SK-N-SH (cell line): ENCODE results near the gene CCND3. TPM values are rescaled to one million over a fixed set of nuclear protein-coding genes. Genes with fewer than 3 reads are reported as not detected.

Experiments used
- CTCF ChIA-PET: fragments of 300-600, 350-600 bp; formaldehyde crosslinking; extraction: SDS; loops from one replicate; lab custom pipeline; 2021; lab: Yijun Ruan, JAX
- POLR2A ChIA-PET: fragments of 350-600 bp; sonication (Branson Sonifier 250); formaldehyde crosslinking; extraction: SDS; loops from one replicate; lab custom pipeline; 2020; ENCODE audit warnings: antibody characterized with exemption, inconsistent platforms; lab: Yijun Ruan, JAX
- DNase-seq: peaks from one replicate; pipeline ENCODE4 v3.0.0; 2012
- H2AFZ ChIP-seq: fragments of 200-600 bp; sonication (generic); 2 replicates; pipeline ENCODE4 v1.8.1; 2016; ENCODE audit warnings: antibody characterized with exemption, mild to moderate bottlenecking, low read depth
- H3F3A ChIP-seq: fragments of 200-600 bp; sonication (generic); replicated peaks from 2 replicates; pipeline ENCODE3; 2016; ENCODE audit warnings: antibody characterized with exemption, mild to moderate bottlenecking; ENCODE audit not compliant: insufficient read depth
- H3K27ac ChIP-seq, 2 experiments: fragments of 200-500 bp in 1 of 2; fragments of 200-600 bp in 1 of 2; sonication (Bioruptor generic) in 1 of 2; sonication (generic), shearing (Covaris generic) in 1 of 2; 2 replicates each; pipeline versions ENCODE4 v1.5.1 to v1.6.1; 2014 to 2016; ENCODE audit warnings: low read depth in 2 of 2, inconsistent platforms in 1 of 2, low read length in 1 of 2, mild to moderate bottlenecking in 1 of 2, mixed read lengths in 1 of 2
- H3K27me3 ChIP-seq: fragments of 200-600 bp; sonication (generic), shearing (Covaris generic); 2 replicates; pipeline ENCODE4 v1.6.1; 2016; ENCODE audit warnings: mixed run types; ENCODE audit not compliant: insufficient read depth
- H3K36me3 ChIP-seq, 2 experiments: fragments of 200-500 bp in 1 of 2; fragments of 200-600 bp in 1 of 2; sonication (Bioruptor generic) in 1 of 2; sonication (generic) in 1 of 2; replicated peaks in 1 of 2; 2 replicates each; pipeline versions ENCODE3 to v1.5.1; 2014 to 2016; ENCODE audit warnings: low read length in 1 of 2, mild to moderate bottlenecking in 1 of 2; ENCODE audit not compliant: insufficient read depth in 2 of 2, control insufficient read depth in 1 of 2
- H3K4me1 ChIP-seq, 2 experiments: fragments of 200-500 bp in 1 of 2; fragments of 200-600 bp in 1 of 2; sonication (Bioruptor generic) in 1 of 2; sonication (generic), shearing (Covaris generic) in 1 of 2; 2 replicates each; pipeline versions ENCODE4 v1.5.1 to v1.6.1; 2014 to 2016; ENCODE audit warnings: low read depth in 1 of 2, low read length in 1 of 2, mixed run types in 1 of 2; ENCODE audit not compliant: insufficient read depth in 2 of 2, control insufficient read depth in 1 of 2
- H3K4me2 ChIP-seq: fragments of 200-600 bp; sonication (generic), shearing (Covaris generic); 2 replicates; pipeline ENCODE4 v1.6.1; 2017; ENCODE audit warnings: mixed run types
- H3K4me3 ChIP-seq, 2 experiments: fragments of 200-500 bp in 1 of 2; fragments of 200-600 bp in 1 of 2; sonication (Bioruptor generic) in 1 of 2; sonication (generic), shearing (Covaris generic) in 1 of 2; 2 replicates each; pipeline versions ENCODE4 v1.5.1 to v1.8.1; 2014 to 2016; ENCODE audit warnings: low read depth in 2 of 2, inconsistent platforms in 1 of 2, low read length in 1 of 2, mild to moderate bottlenecking in 1 of 2, mixed read lengths in 1 of 2, moderate library complexity in 1 of 2
- H3K79me2 ChIP-seq: fragments of 200-600 bp; sonication (generic); 2 replicates; pipeline ENCODE4 v1.8.1; 2017; ENCODE audit warnings: mild to moderate bottlenecking; ENCODE audit not compliant: insufficient read depth
- H3K9ac ChIP-seq: fragments of 200-600 bp; sonication (generic); 2 replicates; pipeline ENCODE4 v1.6.1; 2017; ENCODE audit warnings: mixed run types
- H3K9me2 ChIP-seq: fragments of 200-600 bp; sonication (generic); 2 replicates; pipeline ENCODE4 v1.6.1; 2017; ENCODE audit warnings: mixed run types
- H3K9me3 ChIP-seq: fragments of 200-600 bp; sonication (generic); 2 replicates; pipeline ENCODE4 v1.6.1; 2017; ENCODE audit warnings: mixed run types, mild to moderate bottlenecking, moderate library complexity
- H4K20me1 ChIP-seq: fragments of 200-600 bp; sonication (generic); 2 replicates; pipeline ENCODE4 v1.6.1; 2017; ENCODE audit warnings: mild to moderate bottlenecking, mixed run types; ENCODE audit not compliant: insufficient read depth
- ELF1 ChIP-seq: IDR thresholded peaks from 2 replicates; pipeline ENCODE4 v1.4.0; 2012
- EP300 ChIP-seq, 2 experiments: IDR thresholded peaks; 2 replicates each; pipeline versions ENCODE4 v1.4.0 to v1.6.1; 2012; ENCODE audit warnings: borderline replicate concordance in 1 of 2, low read depth in 1 of 2, low read length in 1 of 2
- GABPA ChIP-seq: IDR thresholded peaks from 2 replicates; pipeline ENCODE4 v1.4.0; 2012; ENCODE audit warnings: low read depth, mild to moderate bottlenecking
- NFIC ChIP-seq: IDR thresholded peaks from 2 replicates; pipeline ENCODE4 v1.4.0; 2012; ENCODE audit warnings: borderline replicate concordance
- POLR2AphosphoS5 ChIP-seq: IDR thresholded peaks from 2 replicates; pipeline ENCODE4 v1.6.1; 2012; ENCODE audit warnings: low read depth, low read length
- SIN3A ChIP-seq: IDR thresholded peaks from 2 replicates; pipeline ENCODE4 v1.6.1; 2012; ENCODE audit warnings: low read depth, mild to moderate bottlenecking, low read length, moderate library complexity, borderline replicate concordance
- TAF1 ChIP-seq: IDR thresholded peaks from 2 replicates; pipeline ENCODE4 v1.6.1; 2012; ENCODE audit warnings: low read depth, mild to moderate bottlenecking, low read length, moderate library complexity, borderline replicate concordance
- TCF12 ChIP-seq: IDR thresholded peaks from 2 replicates; pipeline ENCODE4 v1.4.0; 2012
- TEAD4 ChIP-seq: IDR thresholded peaks from 2 replicates; pipeline ENCODE4 v1.4.0; 2012; ENCODE audit warnings: mild to moderate bottlenecking, borderline replicate concordance; ENCODE audit not compliant: insufficient read depth
- WGBS: methylation state at CpG from one replicate; pipeline ENCODE4 v1.1.6; 2017; ENCODE audit warnings: low lambda C conversion rate; 5-methylcytosine and 5-hydroxymethylcytosine counted together
- polyA plus RNA-seq, 3 experiments: library from polyadenylated mRNA; depleted of rRNA; stranded (reverse); fragments of >200 nt; gene quantifications; 2 replicates each; pipeline ENCODE4 v1.2.3, GENCODE V29; 2012
- TF ChIP-seq, protein P1 (sequence below): fragments of 200-600 bp; sonication (generic); IDR thresholded peaks from 2 replicates; pipeline ENCODE4 v1.6.1; 2017; ENCODE audit warnings: antibody characterized with exemption, mild to moderate bottlenecking, moderate library complexity
- TF ChIP-seq, protein P2 (sequence below): fragments of 150-350 bp; IDR thresholded peaks from 2 replicates; pipeline ENCODE4 v1.6.1; 2017; ENCODE audit warnings: antibody characterized with exemption, low read length, low read depth, borderline replicate concordance
- TF ChIP-seq, protein P3 (sequence below): fragments of 150-350 bp; IDR thresholded peaks from 2 replicates; pipeline ENCODE4 v1.6.1; 2016; ENCODE audit warnings: mild to moderate bottlenecking, low read depth, low read length
- TF ChIP-seq, protein P4 (sequence below): IDR thresholded peaks from 2 replicates; pipeline ENCODE4 v1.4.0; 2012; ENCODE audit warnings: low read depth, borderline replicate concordance

Gene CCND3
- polyA plus RNA-seq, 1 of the 3 experiments (the other 2 are of a cell fraction) = 26.6 TPM

DNA sequence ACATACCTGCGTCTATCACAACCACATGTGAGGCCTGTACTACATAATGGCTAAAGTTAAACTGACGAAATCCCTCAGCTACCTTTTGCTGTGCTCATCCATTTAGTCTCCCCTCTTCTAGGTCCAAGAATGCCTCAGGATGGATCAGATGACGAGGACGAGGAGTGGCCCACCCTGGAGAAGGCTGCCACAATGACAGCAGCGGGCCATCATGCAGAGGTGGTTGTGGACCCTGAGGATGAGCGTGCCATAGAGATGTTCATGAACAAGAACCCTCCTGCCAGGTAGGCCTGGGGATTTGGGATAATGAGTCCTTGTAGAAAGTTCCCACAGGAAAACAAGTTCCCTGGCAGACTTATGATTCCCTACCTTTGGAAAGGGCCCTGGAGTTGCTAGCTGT is 14.4 kb downstream of the CCND3 start:
- CTCF ChIA-PET = interaction anchor here (1.0 to 3.9 kb wide), 5 partner anchors 9 to 140 kb away, joined by 3 to 14 read pairs (median 8); partner anchors contain the start of gene TOMM6
- POLR2A ChIA-PET = interaction anchor here (1.3 kb wide), 1 partner anchor 13 kb away, joined by 5 read pairs; no protein-coding TSS in a partner anchor
- H3K9ac ChIP-seq = no peak overlapping the region

DNA sequence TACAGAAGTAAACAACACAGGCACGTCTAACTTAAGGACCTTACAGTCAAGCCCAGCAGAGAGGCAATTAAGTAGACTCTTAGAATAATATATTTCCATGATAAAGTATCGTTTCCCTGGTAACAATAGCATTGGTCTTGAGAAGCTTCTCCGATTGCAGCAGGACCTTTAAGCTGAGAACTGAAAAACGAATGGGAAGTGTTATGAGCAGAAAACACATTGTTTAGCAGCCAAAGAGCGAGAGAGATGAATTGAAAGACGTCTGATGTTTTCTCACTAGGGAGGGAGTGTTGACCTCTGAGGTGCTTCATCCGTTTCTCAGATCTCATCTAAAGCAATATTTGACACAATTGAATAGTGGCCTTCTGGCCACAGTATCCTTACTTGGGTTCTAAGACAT is 19.5 kb downstream of the CCND3 start:
- TF ChIP-seq SIN3A = no peak
- no peak for TF ChIP-seq TEAD4
- no peak for TF ChIP-seq EP300 (IDR thresholded peaks at IDR 0.05; ENCODE audit: borderline replicate concordance in 1 of 2, low read depth in 1 of 2, low read length in 1 of 2)
- TF ChIP-seq, protein P1, sequence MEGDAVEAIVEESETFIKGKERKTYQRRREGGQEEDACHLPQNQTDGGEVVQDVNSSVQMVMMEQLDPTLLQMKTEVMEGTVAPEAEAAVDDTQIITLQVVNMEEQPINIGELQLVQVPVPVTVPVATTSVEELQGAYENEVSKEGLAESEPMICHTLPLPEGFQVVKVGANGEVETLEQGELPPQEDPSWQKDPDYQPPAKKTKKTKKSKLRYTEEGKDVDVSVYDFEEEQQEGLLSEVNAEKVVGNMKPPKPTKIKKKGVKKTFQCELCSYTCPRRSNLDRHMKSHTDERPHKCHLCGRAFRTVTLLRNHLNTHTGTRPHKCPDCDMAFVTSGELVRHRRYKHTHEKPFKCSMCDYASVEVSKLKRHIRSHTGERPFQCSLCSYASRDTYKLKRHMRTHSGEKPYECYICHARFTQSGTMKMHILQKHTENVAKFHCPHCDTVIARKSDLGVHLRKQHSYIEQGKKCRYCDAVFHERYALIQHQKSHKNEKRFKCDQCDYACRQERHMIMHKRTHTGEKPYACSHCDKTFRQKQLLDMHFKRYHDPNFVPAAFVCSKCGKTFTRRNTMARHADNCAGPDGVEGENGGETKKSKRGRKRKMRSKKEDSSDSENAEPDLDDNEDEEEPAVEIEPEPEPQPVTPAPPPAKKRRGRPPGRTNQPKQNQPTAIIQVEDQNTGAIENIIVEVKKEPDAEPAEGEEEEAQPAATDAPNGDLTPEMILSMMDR = no peak
- TF ChIP-seq POLR2AphosphoS5 = no peak
- TF ChIP-seq ELF1 = no peak
- TF ChIP-seq TCF12 = no peak
- TF ChIP-seq, protein P2, sequence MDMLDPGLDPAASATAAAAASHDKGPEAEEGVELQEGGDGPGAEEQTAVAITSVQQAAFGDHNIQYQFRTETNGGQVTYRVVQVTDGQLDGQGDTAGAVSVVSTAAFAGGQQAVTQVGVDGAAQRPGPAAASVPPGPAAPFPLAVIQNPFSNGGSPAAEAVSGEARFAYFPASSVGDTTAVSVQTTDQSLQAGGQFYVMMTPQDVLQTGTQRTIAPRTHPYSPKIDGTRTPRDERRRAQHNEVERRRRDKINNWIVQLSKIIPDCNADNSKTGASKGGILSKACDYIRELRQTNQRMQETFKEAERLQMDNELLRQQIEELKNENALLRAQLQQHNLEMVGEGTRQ = no peak
- TF ChIP-seq, protein P3, sequence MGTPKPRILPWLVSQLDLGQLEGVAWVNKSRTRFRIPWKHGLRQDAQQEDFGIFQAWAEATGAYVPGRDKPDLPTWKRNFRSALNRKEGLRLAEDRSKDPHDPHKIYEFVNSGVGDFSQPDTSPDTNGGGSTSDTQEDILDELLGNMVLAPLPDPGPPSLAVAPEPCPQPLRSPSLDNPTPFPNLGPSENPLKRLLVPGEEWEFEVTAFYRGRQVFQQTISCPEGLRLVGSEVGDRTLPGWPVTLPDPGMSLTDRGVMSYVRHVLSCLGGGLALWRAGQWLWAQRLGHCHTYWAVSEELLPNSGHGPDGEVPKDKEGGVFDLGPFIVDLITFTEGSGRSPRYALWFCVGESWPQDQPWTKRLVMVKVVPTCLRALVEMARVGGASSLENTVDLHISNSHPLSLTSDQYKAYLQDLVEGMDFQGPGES = no peak
- TF ChIP-seq NFIC = no peak
- CTCF ChIA-PET = interaction anchor here (1.3 to 5.4 kb wide), 10 partner anchors 9 to 135 kb away, joined by 5 to 70 read pairs (median 14); partner anchors contain the start of genes TOMM6 and USP49

More for the DNA sequence above, 14.4 kb downstream of the CCND3 start:
- peaks cover 69% of the 10 kb centered on the region for H3K79me2 ChIP-seq
- WGBS = 94% methylated on average over 6 of the region's 6 CpGs
- no peaks in the 10 kb centered on the region for H3F3A ChIP-seq
- H3K4me3 ChIP-seq = no peak overlapping the region
- no peak for DNase-seq
- no peak for TF ChIP-seq GABPA
- no peak for TF ChIP-seq TAF1
- TF ChIP-seq, protein P4, sequence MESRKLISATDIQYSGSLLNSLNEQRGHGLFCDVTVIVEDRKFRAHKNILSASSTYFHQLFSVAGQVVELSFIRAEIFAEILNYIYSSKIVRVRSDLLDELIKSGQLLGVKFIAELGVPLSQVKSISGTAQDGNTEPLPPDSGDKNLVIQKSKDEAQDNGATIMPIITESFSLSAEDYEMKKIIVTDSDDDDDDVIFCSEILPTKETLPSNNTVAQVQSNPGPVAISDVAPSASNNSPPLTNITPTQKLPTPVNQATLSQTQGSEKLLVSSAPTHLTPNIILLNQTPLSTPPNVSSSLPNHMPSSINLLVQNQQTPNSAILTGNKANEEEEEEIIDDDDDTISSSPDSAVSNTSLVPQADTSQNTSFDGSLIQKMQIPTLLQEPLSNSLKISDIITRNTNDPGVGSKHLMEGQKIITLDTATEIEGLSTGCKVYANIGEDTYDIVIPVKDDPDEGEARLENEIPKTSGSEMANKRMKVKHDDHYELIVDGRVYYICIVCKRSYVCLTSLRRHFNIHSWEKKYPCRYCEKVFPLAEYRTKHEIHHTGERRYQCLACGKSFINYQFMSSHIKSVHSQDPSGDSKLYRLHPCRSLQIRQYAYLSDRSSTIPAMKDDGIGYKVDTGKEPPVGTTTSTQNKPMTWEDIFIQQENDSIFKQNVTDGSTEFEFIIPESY = no peak
- peaks cover 5 to 11% of the 10 kb centered on the region in 2 experiments; a peak in 3 of 4 replicates for H3K4me1 ChIP-seq
- no peak overlapping the region for H3K27ac ChIP-seq
- no peak overlapping the region for H3K4me2 ChIP-seq
- H3K9me3 ChIP-seq = no peaks in the 10 kb centered on the region
- peaks cover 39 to 59% of the 10 kb centered on the region in 2 experiments for H3K36me3 ChIP-seq
- no peak overlapping the region for H2AFZ ChIP-seq
- no peaks in the 10 kb centered on the region for H3K27me3 ChIP-seq
- no peaks in the 10 kb centered on the region for H3K9me2 ChIP-seq
- H4K20me1 ChIP-seq = peaks cover 3% of the 10 kb centered on the region

More for the DNA sequence above, 19.5 kb downstream of the CCND3 start:
- H3K27me3 ChIP-seq = no peaks in the 10 kb centered on the region
- no peaks in the 10 kb centered on the region for H3K9me3 ChIP-seq
- H3K4me3 ChIP-seq = peak overlapping the region; percentile 55 to 99
- H3K4me1 ChIP-seq = peaks cover 14 to 18% of the 10 kb centered on the region in 2 experiments; a peak in 3 of 4 replicates
- H3K4me2 ChIP-seq = peak overlapping the region; percentile 81
- DNase-seq = no peak
- H3K9me2 ChIP-seq = no peaks in the 10 kb centered on the region
- peak overlapping the region; percentile 98 for H3K9ac ChIP-seq
- peaks cover 6 to 11% of the 10 kb centered on the region in 2 experiments for H3K36me3 ChIP-seq
- H4K20me1 ChIP-seq = peaks cover 2% of the 10 kb centered on the region
- peaks cover 88% of the 10 kb centered on the region for H3K79me2 ChIP-seq
- 7% methylated on average over 7 of the region's 7 CpGs for WGBS
- peaks cover 7% of the 10 kb centered on the region for H3F3A ChIP-seq
- peak overlapping the region in 1 of 2 experiments; percentile 99; a peak in 2 of 4 replicates for H3K27ac ChIP-seq
- POLR2A ChIA-PET = interaction anchor here (1.3 kb wide), 1 partner anchor 17 kb away, joined by 7 read pairs; no protein-coding TSS in a partner anchor
- H2AFZ ChIP-seq = no peak overlapping the region
